ENCODE data around the gene EIF4E3. TPM values are rescaled to one million over a fixed set of nuclear protein-coding genes. Genes with fewer than 3 reads are reported as not detected.

Gene EIF4E3
- polyA plus RNA-seq, 2 of the 4 experiments (the other 2 are of a cell fraction), result 2.3 to 5.5 TPM

DNA sequence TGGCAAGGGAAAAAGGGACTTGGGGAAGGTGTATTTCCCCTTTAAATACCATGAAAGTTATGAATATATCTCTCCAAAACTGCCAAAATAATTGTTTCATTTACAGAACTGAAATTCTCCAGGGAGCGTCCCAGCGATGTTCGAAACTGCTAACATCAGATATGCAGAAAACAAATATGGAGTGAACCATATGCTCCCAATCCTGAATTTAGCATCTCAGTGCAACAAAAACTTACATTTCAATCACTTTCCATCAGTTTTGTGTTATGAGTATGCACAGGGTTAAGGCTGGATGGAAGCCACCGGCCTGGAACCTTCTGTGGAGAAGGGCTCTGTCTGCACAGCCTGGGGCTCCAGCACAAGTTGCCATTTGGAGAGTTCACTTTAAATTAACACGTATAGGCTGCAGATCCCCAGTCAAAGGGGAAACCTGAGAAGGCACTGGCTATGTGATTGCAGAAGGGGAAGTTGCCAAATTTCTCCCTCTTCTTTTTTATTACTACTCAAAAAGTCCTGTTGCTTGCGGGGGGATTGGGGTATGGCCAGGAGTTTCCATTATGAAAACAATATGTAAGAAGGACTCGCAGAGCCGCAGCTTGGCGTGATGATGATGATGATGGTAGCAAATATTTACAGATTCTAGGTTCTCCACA lies 84.7 kb downstream of the EIF4E3 start (continued):
- TF ChIP-seq, protein P1, sequence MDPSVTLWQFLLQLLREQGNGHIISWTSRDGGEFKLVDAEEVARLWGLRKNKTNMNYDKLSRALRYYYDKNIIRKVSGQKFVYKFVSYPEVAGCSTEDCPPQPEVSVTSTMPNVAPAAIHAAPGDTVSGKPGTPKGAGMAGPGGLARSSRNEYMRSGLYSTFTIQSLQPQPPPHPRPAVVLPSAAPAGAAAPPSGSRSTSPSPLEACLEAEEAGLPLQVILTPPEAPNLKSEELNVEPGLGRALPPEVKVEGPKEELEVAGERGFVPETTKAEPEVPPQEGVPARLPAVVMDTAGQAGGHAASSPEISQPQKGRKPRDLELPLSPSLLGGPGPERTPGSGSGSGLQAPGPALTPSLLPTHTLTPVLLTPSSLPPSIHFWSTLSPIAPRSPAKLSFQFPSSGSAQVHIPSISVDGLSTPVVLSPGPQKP (IDR thresholded peaks at IDR 0.05; ENCODE audit: low read depth, low read length), result no peak
- TF ChIP-seq, protein P2, sequence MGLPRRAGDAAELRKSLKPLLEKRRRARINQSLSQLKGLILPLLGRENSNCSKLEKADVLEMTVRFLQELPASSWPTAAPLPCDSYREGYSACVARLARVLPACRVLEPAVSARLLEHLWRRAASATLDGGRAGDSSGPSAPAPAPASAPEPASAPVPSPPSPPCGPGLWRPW (IDR thresholded peaks at IDR 0.05), result no peak

DNA sequence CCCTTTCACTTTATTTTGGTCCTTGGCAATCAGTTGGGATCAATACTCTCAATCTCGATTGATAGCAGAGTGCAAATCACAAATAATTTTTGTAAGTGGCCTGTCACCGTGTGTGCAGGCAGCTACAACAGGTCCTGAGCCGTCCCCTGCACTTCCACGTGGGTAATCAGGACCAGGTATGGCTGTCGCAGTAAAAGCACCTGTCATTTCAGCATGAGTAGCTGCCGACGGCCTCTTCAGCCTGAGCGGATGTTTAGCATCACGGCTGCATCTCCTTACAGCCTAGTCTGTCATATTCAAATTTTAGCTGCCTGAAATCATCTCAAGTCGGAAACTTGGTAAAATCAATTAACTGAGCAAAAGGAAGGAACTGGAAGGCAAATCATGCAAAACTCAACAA lies 88.7 kb downstream of the EIF4E3 start:
- no peak overlapping the region for H3K4me2 ChIP-seq
- no peak overlapping the region for H3K27ac ChIP-seq
- ChIA-PET CTCF (interaction anchor here (1.2 kb wide), 1 partner anchor 1086 kb away, joined by 3 read pairs; no protein-coding TSS in a partner anchor), POLR2A (no interaction called here)
- no peak overlapping the region for H3K4me3 ChIP-seq
- 54% methylated on average over 10 of the region's 10 CpGs for WGBS (ENCODE audit: missing lambda C conversion rate)
- DNase-seq (ENCODE audit: low read depth in 1 of 2, low spot score in 1 of 2), result no peak
- H3K4me1 ChIP-seq, result no peaks in the 10 kb centered on the region
- TF ChIP-seq RNF2 (IDR thresholded peaks at IDR 0.05; ENCODE audit: borderline replicate concordance, low read depth) (no peak), KDM1A (IDR thresholded peaks at IDR 0.05; ENCODE audit: low read depth) (no peak), EHMT2 (IDR thresholded peaks at IDR 0.05; ENCODE audit: low read depth) (no peak), HOXB5 (CRISPR knock-in tag; IDR thresholded peaks at IDR 0.05) (no peak)
- H3K9me3 ChIP-seq, result no peaks in the 10 kb centered on the region
- ATAC-seq, result no peak
- FAIRE-seq, result no peak

DNA sequence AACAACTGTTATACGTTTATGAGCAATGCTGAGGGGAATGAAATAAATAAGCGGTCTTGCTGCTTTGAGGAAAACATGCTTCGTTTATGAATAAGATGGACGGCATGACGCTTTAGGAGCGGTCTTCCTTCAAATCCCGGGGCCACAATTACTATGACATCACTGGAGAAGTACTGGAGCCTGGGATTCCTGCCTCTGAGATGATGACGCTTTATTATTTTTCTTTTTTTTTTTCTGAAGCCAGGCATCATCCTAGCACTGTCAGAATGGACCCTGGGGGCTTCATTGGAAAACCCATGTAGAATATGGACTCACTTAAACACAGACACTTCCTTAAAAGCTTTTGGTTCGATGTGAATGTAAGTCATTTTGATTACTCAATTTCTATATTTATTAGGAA lies 89.2 kb downstream of the EIF4E3 start:
- CTCF ChIA-PET, result interaction anchor here (1.2 kb wide), 1 partner anchor 1085 kb away, joined by 3 read pairs; no protein-coding TSS in a partner anchor

DNA sequence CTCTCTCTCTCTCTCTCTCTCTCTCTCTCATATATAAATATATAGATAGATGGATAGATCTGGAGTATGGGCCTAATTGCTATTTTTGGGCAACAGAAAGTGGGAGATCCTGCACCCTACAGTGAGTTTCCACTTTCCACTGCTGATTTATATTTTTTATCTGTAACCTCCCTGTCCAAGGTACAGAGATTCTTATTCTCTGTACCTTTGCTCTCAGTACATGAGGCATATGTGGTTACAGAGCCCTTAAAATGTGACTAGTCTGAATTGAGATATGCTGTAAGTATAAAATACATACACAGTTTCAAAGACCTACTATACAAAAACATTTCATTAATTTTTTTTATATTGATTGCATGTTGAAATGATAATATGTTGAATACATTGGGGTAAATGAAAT lies 90.5 kb downstream of the EIF4E3 start:
- Histone ChIP-seq H3K4me2 (no peak overlapping the region), H3K4me3 (no peak overlapping the region), H3K27ac (no peak overlapping the region), H3K9me3 (no peaks in the 10 kb centered on the region), H3K4me1 (no peaks in the 10 kb centered on the region)
- ChIA-PET CTCF (no interaction called here), POLR2A (no interaction called here)
- DNase-seq (ENCODE audit: low read depth in 1 of 2, low spot score in 1 of 2), result no peak
- FAIRE-seq, result no peak
- no peak for ATAC-seq
- no peak for TF ChIP-seq PHF8 (IDR thresholded peaks at IDR 0.05; ENCODE audit: borderline replicate concordance, low read depth)
- TF ChIP-seq TFCP2L1 (CRISPR knock-in tag; IDR thresholded peaks at IDR 0.05), result no peak
- no peak for TF ChIP-seq RCOR1 (IDR thresholded peaks at IDR 0.05; ENCODE audit: low read depth, low read length)
- TF ChIP-seq CBX2 (IDR thresholded peaks at IDR 0.05; ENCODE audit: borderline replicate concordance, low read depth), result no peak
- no peak for TF ChIP-seq KDM5A (IDR thresholded peaks at IDR 0.05)
- TF ChIP-seq ZC3H11A (IDR thresholded peaks at IDR 0.05), result no peak
- TF ChIP-seq, protein P3, sequence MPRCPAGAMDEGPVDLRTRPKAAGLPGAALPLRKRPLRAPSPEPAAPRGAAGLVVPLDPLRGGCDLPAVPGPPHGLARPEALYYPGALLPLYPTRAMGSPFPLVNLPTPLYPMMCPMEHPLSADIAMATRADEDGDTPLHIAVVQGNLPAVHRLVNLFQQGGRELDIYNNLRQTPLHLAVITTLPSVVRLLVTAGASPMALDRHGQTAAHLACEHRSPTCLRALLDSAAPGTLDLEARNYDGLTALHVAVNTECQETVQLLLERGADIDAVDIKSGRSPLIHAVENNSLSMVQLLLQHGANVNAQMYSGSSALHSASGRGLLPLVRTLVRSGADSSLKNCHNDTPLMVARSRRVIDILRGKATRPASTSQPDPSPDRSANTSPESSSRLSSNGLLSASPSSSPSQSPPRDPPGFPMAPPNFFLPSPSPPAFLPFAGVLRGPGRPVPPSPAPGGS (IDR thresholded peaks at IDR 0.05), result no peak
- TF ChIP-seq ESRRA (IDR thresholded peaks at IDR 0.05; ENCODE audit: borderline replicate concordance, low read length), result no peak
- no peak for TF ChIP-seq BHLHE40 (IDR thresholded peaks at IDR 0.05; ENCODE audit: low read depth, low read length)
- TF ChIP-seq HEYL (CRISPR knock-in tag; IDR thresholded peaks at IDR 0.05), result no peak
- TF ChIP-seq, protein P4, sequence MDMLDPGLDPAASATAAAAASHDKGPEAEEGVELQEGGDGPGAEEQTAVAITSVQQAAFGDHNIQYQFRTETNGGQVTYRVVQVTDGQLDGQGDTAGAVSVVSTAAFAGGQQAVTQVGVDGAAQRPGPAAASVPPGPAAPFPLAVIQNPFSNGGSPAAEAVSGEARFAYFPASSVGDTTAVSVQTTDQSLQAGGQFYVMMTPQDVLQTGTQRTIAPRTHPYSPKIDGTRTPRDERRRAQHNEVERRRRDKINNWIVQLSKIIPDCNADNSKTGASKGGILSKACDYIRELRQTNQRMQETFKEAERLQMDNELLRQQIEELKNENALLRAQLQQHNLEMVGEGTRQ (IDR thresholded peaks at IDR 0.05), result no peak
- no peak for TF ChIP-seq FOXS1 (CRISPR knock-in tag; IDR thresholded peaks at IDR 0.05)
- TF ChIP-seq NPAS2 (CRISPR knock-in tag; IDR thresholded peaks at IDR 0.05; ENCODE audit: borderline replicate concordance), result no peak
- TF ChIP-seq, protein P5, sequence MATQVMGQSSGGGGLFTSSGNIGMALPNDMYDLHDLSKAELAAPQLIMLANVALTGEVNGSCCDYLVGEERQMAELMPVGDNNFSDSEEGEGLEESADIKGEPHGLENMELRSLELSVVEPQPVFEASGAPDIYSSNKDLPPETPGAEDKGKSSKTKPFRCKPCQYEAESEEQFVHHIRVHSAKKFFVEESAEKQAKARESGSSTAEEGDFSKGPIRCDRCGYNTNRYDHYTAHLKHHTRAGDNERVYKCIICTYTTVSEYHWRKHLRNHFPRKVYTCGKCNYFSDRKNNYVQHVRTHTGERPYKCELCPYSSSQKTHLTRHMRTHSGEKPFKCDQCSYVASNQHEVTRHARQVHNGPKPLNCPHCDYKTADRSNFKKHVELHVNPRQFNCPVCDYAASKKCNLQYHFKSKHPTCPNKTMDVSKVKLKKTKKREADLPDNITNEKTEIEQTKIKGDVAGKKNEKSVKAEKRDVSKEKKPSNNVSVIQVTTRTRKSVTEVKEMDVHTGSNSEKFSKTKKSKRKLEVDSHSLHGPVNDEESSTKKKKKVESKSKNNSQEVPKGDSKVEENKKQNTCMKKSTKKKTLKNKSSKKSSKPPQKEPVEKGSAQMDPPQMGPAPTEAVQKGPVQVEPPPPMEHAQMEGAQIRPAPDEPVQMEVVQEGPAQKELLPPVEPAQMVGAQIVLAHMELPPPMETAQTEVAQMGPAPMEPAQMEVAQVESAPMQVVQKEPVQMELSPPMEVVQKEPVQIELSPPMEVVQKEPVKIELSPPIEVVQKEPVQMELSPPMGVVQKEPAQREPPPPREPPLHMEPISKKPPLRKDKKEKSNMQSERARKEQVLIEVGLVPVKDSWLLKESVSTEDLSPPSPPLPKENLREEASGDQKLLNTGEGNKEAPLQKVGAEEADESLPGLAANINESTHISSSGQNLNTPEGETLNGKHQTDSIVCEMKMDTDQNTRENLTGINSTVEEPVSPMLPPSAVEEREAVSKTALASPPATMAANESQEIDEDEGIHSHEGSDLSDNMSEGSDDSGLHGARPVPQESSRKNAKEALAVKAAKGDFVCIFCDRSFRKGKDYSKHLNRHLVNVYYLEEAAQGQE (IDR thresholded peaks at IDR 0.05), result no peak
- no peak for TF ChIP-seq CHD4 (IDR thresholded peaks at IDR 0.05; ENCODE audit: borderline replicate concordance)
- no peak for TF ChIP-seq CHD2 (IDR thresholded peaks at IDR 0.05; ENCODE audit: low read length, partially characterized antibody)

More for the DNA sequence above, 89.2 kb downstream of the EIF4E3 start:
- TF ChIP-seq HEYL (CRISPR knock-in tag; IDR thresholded peaks at IDR 0.05) (no peak), CBX2 (IDR thresholded peaks at IDR 0.05; ENCODE audit: borderline replicate concordance, low read depth) (no peak)
- TF ChIP-seq, protein P4 (IDR thresholded peaks at IDR 0.05), result no peak
- DNase-seq (ENCODE audit: low read depth in 1 of 2, low spot score in 1 of 2) (no peak), ATAC-seq (no peak), FAIRE-seq (no peak)
- 56% methylated on average over 9 of the region's 9 CpGs for WGBS (ENCODE audit: missing lambda C conversion rate)
- H3K4me3 ChIP-seq, result no peak overlapping the region
- no peak overlapping the region for H3K4me2 ChIP-seq
- no peaks in the 10 kb centered on the region for H3K4me1 ChIP-seq
- POLR2A ChIA-PET, result no interaction called here
- H3K27ac ChIP-seq, result no peak overlapping the region
- no peaks in the 10 kb centered on the region for H3K9me3 ChIP-seq

Data from A549 (cell line).